ENCODE measurements around the gene LRRC32. TPM values are rescaled to one million over a fixed set of nuclear protein-coding genes. Genes with fewer than 3 reads are reported as not detected.
"Not testable (repeated sequence)": the region's sequence is repeated elsewhere in the genome, so short reads cannot be mapped to it uniquely, and the experiment has no call there.

LRRC32 gene
- polyA plus RNA-seq, 3 donors from 2014 or later: 0.45 TPM; not detected in 2

- no peak for DNase-seq
- H3K4me3 Mint-ChIP-seq: no peak overlapping the region
- H3K36me3 Mint-ChIP-seq: no peaks in the 10 kb centered on the region
- H3K4me1 Mint-ChIP-seq: no peaks in the 10 kb centered on the region
- H3K27ac Mint-ChIP-seq: no peak overlapping the region
- H3K27me3 Mint-ChIP-seq (ENCODE audit: low read depth in 3 of 3): peaks cover 0 to 6% (median 0%) of the 10 kb centered on the region in 3 donors
- H3K9me3 Mint-ChIP-seq: no peaks in the 10 kb centered on the region
These were observed 53.6 kb downstream of the LRRC32 start for GRCh38 chr11:76616676-76617552.

GRCh38 chr11:76615950-76616349 lies 54.6 kb downstream of the LRRC32 start:
- Mint-ChIP-seq H3K9me3 (no peaks in the 10 kb centered on the region), H3K27ac (no peak overlapping the region), H3K36me3 (no peaks in the 10 kb centered on the region), H3K27me3 (ENCODE audit: low read depth in 3 of 3) (peaks cover 0 to 6% (median 0%) of the 10 kb centered on the region in 3 donors), H3K4me1 (no peaks in the 10 kb centered on the region), H3K4me3 (no peak overlapping the region)
- no peak for DNase-seq

DNA sequence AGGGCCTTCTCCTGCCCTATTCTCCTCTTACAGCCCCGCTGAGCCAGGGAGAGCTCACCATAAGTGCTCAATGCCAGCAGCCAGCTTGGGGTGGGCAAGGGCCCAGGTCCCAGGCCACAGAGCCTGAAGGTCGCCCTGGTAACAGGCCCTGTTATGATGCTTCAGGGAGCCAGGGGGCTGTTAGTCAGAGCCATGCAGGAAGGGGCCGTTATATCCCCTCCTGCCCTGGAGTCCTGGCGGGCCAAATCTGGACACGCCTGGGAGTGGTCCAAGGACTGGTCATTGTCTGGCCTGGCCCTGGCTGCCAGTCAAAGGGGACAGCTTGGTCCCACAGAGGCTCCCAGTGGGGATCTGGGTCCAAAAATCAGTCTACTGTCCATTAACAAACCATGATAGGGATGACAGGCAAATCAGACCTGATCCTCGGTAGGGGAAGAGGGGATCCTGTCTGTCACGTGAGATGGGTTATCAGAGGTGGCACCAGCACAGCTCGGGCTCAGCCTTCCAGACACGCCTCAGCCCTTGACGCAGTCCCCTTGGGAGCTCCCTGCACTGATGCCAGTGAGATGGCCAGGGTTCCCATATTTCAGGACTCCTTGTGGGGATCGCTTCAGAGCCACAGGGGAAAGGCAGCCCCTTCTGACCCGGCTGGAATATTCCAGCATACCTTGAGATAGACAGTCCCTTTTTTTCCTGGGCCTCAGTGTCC lies 55.9 kb downstream of the LRRC32 start:
- Mint-ChIP-seq H3K4me3 (no peak overlapping the region), H3K4me1 (no peaks in the 10 kb centered on the region), H3K27me3 (ENCODE audit: low read depth in 3 of 3) (peaks cover 0 to 6% (median 0%) of the 10 kb centered on the region in 3 donors), H3K36me3 (no peaks in the 10 kb centered on the region), H3K27ac (no peak overlapping the region), H3K9me3 (no peaks in the 10 kb centered on the region)
- DNase-seq: no peak

- Mint-ChIP-seq H3K27me3 (ENCODE audit: low read depth in 3 of 3) (peaks cover 0 to 6% (median 0%) of the 10 kb centered on the region in 3 donors), H3K27ac (no peak overlapping the region), H3K9me3 (no peaks in the 10 kb centered on the region), H3K36me3 (no peaks in the 10 kb centered on the region), H3K4me3 (no peak overlapping the region), H3K4me1 (no peaks in the 10 kb centered on the region)
- DNase-seq: no peak
These were observed 56.6 kb downstream of the LRRC32 start for GRCh38 chr11:76613901-76614300.

GRCh38 chr11:76612226-76612625 lies 58.3 kb downstream of the LRRC32 start:
- Mint-ChIP-seq H3K27me3 (ENCODE audit: low read depth in 3 of 3) (peaks cover 0 to 5% (median 0%) of the 10 kb centered on the region in 3 donors), H3K36me3 (no peaks in the 10 kb centered on the region), H3K4me3 (no peak overlapping the region), H3K9me3 (no peaks in the 10 kb centered on the region), H3K4me1 (no peaks in the 10 kb centered on the region), H3K27ac (no peak overlapping the region)
- DNase-seq: no peak

DNA sequence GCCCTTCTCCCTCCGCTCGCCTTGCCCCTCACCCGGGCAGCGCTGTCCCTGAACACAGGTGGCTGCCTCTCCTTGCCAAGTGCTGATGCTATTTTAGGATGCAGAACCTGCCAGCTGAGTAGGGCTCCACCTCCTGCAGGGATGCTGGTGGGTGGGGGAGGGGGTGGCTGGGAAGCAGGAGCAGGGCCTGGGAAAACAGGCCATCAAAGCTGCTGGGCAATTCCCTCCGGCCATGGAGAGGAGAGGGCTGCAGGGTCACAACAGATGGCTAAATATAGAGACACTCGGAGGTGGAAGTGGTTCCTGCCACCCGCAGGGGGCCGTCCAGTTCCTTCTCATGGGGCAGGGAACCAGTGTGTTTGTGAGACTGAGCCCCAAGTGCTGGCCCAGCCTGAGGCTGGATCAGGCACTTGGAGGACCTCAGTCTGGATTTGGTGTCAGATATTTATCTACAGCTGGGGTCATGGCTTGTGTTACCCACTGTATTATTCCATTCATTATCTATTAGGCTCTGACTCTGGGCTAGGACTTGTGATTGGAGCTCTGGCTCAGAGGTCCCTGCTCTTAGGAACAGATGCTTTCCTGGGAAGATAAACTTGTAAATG lies 59.6 kb downstream of the LRRC32 start:
- no peak for DNase-seq
- H3K27ac Mint-ChIP-seq: no peak overlapping the region
- H3K4me1 Mint-ChIP-seq: no peaks in the 10 kb centered on the region
- H3K4me3 Mint-ChIP-seq: no peak overlapping the region
- H3K36me3 Mint-ChIP-seq: no peaks in the 10 kb centered on the region
- H3K27me3 Mint-ChIP-seq (ENCODE audit: low read depth in 3 of 3): no peaks in the 10 kb centered on the region
- H3K9me3 Mint-ChIP-seq: no peaks in the 10 kb centered on the region

DNA sequence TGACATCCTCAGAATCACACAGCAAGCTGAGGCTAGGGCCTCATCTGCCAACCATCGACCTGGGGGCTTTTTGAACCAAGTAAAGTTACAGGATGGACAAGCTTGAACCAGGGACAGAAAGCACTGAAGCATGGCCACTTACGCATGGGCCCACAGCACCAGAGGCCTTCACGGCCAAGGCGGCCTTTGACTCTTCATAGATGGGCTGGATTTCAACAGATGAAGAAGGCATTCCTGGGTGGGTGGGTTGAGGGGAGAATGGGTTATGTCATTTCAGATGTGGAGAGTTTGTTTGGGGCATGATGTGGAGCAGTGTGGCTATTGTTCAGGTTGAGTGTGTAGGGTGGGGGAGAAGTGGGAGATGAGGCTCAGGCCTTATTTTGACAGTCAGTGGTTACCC lies 60.2 kb downstream of the LRRC32 start:
- no peak for DNase-seq
- Mint-ChIP-seq H3K36me3 (no peaks in the 10 kb centered on the region), H3K4me1 (no peaks in the 10 kb centered on the region), H3K27me3 (ENCODE audit: low read depth in 3 of 3) (no peaks in the 10 kb centered on the region), H3K4me3 (no peak overlapping the region), H3K27ac (no peak overlapping the region), H3K9me3 (no peaks in the 10 kb centered on the region)

- H3K27me3 Mint-ChIP-seq (ENCODE audit: low read depth in 3 of 3): no peaks in the 10 kb centered on the region
- H3K36me3 Mint-ChIP-seq: no peaks in the 10 kb centered on the region
- no peaks in the 10 kb centered on the region for H3K4me1 Mint-ChIP-seq
- no peak overlapping the region for H3K4me3 Mint-ChIP-seq
- no peaks in the 10 kb centered on the region for H3K9me3 Mint-ChIP-seq
- H3K27ac Mint-ChIP-seq: no peak overlapping the region
- DNase-seq: no peak
These were observed 60.7 kb downstream of the LRRC32 start for GRCh38 chr11:76609736-76610370.

DNA sequence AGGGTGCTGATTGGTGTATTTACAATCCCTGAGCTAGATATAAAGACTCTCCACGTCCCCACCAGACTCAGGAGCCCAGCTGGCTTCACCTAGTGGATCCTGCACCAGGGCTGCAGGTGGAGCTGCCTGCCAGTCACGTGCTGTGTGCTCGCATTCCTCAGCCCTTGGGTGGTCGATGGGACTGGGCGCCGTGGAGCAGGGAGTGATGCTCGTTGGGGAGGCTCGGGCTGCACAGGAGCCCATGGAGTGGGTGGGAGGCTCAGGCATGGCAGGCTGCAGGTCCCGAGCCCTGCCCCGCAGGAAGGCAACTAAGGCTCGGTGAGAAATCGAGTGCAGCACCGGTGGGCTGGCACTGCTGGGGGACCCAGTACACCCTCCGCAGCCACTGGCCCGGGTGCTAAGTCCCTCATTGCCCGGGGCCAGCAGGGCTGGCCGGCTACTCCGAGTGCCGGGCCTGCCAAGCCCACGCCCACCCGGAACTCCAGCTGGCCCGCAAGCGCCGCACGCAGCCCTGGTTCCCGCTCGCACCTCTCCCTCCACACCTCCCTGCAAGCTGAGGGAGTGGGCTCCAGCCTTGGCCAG lies 61.6 kb downstream of the LRRC32 start:
- H3K9me3 Mint-ChIP-seq; H3K4me3 Mint-ChIP-seq; H3K27me3 Mint-ChIP-seq (ENCODE audit: low read depth in 3 of 3); H3K27ac Mint-ChIP-seq; H3K36me3 Mint-ChIP-seq; H3K4me1 Mint-ChIP-seq; DNase-seq: not testable (repeated sequence)

- H3K9me3 Mint-ChIP-seq; H3K4me1 Mint-ChIP-seq; H3K27ac Mint-ChIP-seq; H3K36me3 Mint-ChIP-seq; DNase-seq; H3K27me3 Mint-ChIP-seq (ENCODE audit: low read depth in 3 of 3); H3K4me3 Mint-ChIP-seq: not testable (repeated sequence)
These were observed 62.3 kb downstream of the LRRC32 start for GRCh38 chr11:76608228-76608627.

Other genes with a start within 250 kb of the LRRC32 start
- 10 to 100 TPM; 14.4 to 16.9 (median 15.5) TPM for gene EMSY, start 225.7 kb downstream of the LRRC32 start, polyA plus RNA-seq
- gene TSKU, start 112.6 kb upstream of the LRRC32 start, polyA plus RNA-seq: not detected
- 1 to 10 TPM; 3.3 to 8.4 (median 5.3) TPM for gene ACER3, start 190.2 kb upstream of the LRRC32 start, polyA plus RNA-seq